Measurements from ENCODE around the gene ZSCAN22. TPM values are rescaled to one million over a fixed set of nuclear protein-coding genes. Genes with fewer than 3 reads are reported as not detected.

The ZSCAN22 gene
- total RNA-seq, 1 donor from 2014 or later, result 2.6 TPM

- Histone ChIP-seq H3K9ac (ENCODE audit: low read depth in 1 of 3, low read length in 3 of 3) (no peak overlapping the region), H3K27ac (ENCODE audit: low read depth, low read length) (no peak overlapping the region), H3K9me3 (ENCODE audit: control insufficient read depth in 3 of 3, low read length in 3 of 3) (no peaks in the 10 kb centered on the region), H3K4me1 (ENCODE audit: control insufficient read depth in 3 of 3, insufficient read depth in 3 of 3, low read length in 3 of 3) (peaks cover 0 to 2% (median under 1%) of the 10 kb centered on the region in 3 donors), H3K27me3 (ENCODE audit: control insufficient read depth in 3 of 3, insufficient read depth in 3 of 3, low read length in 3 of 3) (no peaks in the 10 kb centered on the region), H3K4me3 (ENCODE audit: low read length in 3 of 3) (no peak overlapping the region), H3K36me3 (ENCODE audit: control insufficient read depth in 3 of 3, insufficient read depth in 3 of 3, low read length in 3 of 3) (peaks cover 35 to 60% (median 60%) of the 10 kb centered on the region in 3 donors)
These were observed 15.4 kb upstream of the ZSCAN22 start for GRCh38 chr19:58311345-58311865.

- H3K9me3 ChIP-seq (ENCODE audit: control insufficient read depth in 3 of 3, low read length in 3 of 3), result no peaks in the 10 kb centered on the region
- no peak overlapping the region for H3K9ac ChIP-seq (ENCODE audit: low read depth in 1 of 3, low read length in 3 of 3)
- H3K36me3 ChIP-seq (ENCODE audit: control insufficient read depth in 3 of 3, insufficient read depth in 3 of 3, low read length in 3 of 3), result peaks cover 38 to 49% (median 49%) of the 10 kb centered on the region in 3 donors
- no peaks in the 10 kb centered on the region for H3K27me3 ChIP-seq (ENCODE audit: control insufficient read depth in 3 of 3, insufficient read depth in 3 of 3, low read length in 3 of 3)
- H3K4me1 ChIP-seq (ENCODE audit: control insufficient read depth in 3 of 3, insufficient read depth in 3 of 3, low read length in 3 of 3), result no peaks in the 10 kb centered on the region
- no peak overlapping the region for H3K4me3 ChIP-seq (ENCODE audit: low read length in 3 of 3)
- no peak overlapping the region for H3K27ac ChIP-seq (ENCODE audit: low read depth, low read length)
These were observed 11.2 kb upstream of the ZSCAN22 start for GRCh38 chr19:58315580-58315979.

- peaks cover 32 to 44% (median 37%) of the 10 kb centered on the region in 3 donors for H3K36me3 ChIP-seq (ENCODE audit: control insufficient read depth in 3 of 3, insufficient read depth in 3 of 3, low read length in 3 of 3)
- H3K27ac ChIP-seq (ENCODE audit: low read depth, low read length), result no peak overlapping the region
These were observed 9.2 kb upstream of the ZSCAN22 start for GRCh38 chr19:58317476-58318072.

GRCh38 chr19:58318297-58318696, 8.5 kb upstream of the ZSCAN22 start:
- Histone ChIP-seq H3K27me3 (ENCODE audit: control insufficient read depth in 3 of 3, insufficient read depth in 3 of 3, low read length in 3 of 3) (no peaks in the 10 kb centered on the region), H3K9ac (ENCODE audit: low read depth in 1 of 3, low read length in 3 of 3) (no peak overlapping the region), H3K36me3 (ENCODE audit: control insufficient read depth in 3 of 3, insufficient read depth in 3 of 3, low read length in 3 of 3) (peaks cover 29 to 41% (median 36%) of the 10 kb centered on the region in 3 donors), H3K4me3 (ENCODE audit: low read length in 3 of 3) (no peak overlapping the region), H3K4me1 (ENCODE audit: control insufficient read depth in 3 of 3, insufficient read depth in 3 of 3, low read length in 3 of 3) (no peaks in the 10 kb centered on the region), H3K9me3 (ENCODE audit: control insufficient read depth in 3 of 3, low read length in 3 of 3) (no peaks in the 10 kb centered on the region), H3K27ac (ENCODE audit: low read depth, low read length) (no peak overlapping the region)

More at GRCh38 chr19:58317476-58318072, 9.2 kb upstream of the ZSCAN22 start:
- Histone ChIP-seq H3K9ac (ENCODE audit: low read depth in 1 of 3, low read length in 3 of 3) (no peak overlapping the region), H3K4me1 (ENCODE audit: control insufficient read depth in 3 of 3, insufficient read depth in 3 of 3, low read length in 3 of 3) (no peaks in the 10 kb centered on the region), H3K9me3 (ENCODE audit: control insufficient read depth in 3 of 3, low read length in 3 of 3) (no peaks in the 10 kb centered on the region), H3K27me3 (ENCODE audit: control insufficient read depth in 3 of 3, insufficient read depth in 3 of 3, low read length in 3 of 3) (no peaks in the 10 kb centered on the region), H3K4me3 (ENCODE audit: low read length in 3 of 3) (no peak overlapping the region)

- H3K27ac ChIP-seq (ENCODE audit: low read depth, low read length), result no peak overlapping the region
- H3K4me3 ChIP-seq (ENCODE audit: low read length in 3 of 3), result no peak overlapping the region
- H3K27me3 ChIP-seq (ENCODE audit: control insufficient read depth in 3 of 3, insufficient read depth in 3 of 3, low read length in 3 of 3), result no peaks in the 10 kb centered on the region
- no peaks in the 10 kb centered on the region for H3K4me1 ChIP-seq (ENCODE audit: control insufficient read depth in 3 of 3, insufficient read depth in 3 of 3, low read length in 3 of 3)
- H3K9me3 ChIP-seq (ENCODE audit: control insufficient read depth in 3 of 3, low read length in 3 of 3), result no peaks in the 10 kb centered on the region
- H3K9ac ChIP-seq (ENCODE audit: low read depth in 1 of 3, low read length in 3 of 3), result no peak overlapping the region
- peaks cover 29 to 33% (median 29%) of the 10 kb centered on the region in 3 donors for H3K36me3 ChIP-seq (ENCODE audit: control insufficient read depth in 3 of 3, insufficient read depth in 3 of 3, low read length in 3 of 3)
These were observed 7.6 kb upstream of the ZSCAN22 start for GRCh38 chr19:58319241-58319640.

- Histone ChIP-seq H3K4me1 (ENCODE audit: control insufficient read depth in 3 of 3, insufficient read depth in 3 of 3, low read length in 3 of 3) (peaks cover 29 to 39% (median 30%) of the 10 kb centered on the region in 3 donors), H3K27me3 (ENCODE audit: control insufficient read depth in 3 of 3, insufficient read depth in 3 of 3, low read length in 3 of 3) (no peaks in the 10 kb centered on the region), H3K9ac (ENCODE audit: low read depth in 1 of 3, low read length in 3 of 3) (peak overlapping the region in 2 of 3 donors; percentile 80 to 98), H3K36me3 (ENCODE audit: control insufficient read depth in 3 of 3, insufficient read depth in 3 of 3, low read length in 3 of 3) (peaks cover 6 to 13% (median 9%) of the 10 kb centered on the region in 3 donors), H3K27ac (ENCODE audit: low read depth, low read length) (no peak overlapping the region), H3K4me3 (ENCODE audit: low read length in 3 of 3) (peak overlapping the region; percentile 31 to 100 (median 84)), H3K9me3 (ENCODE audit: control insufficient read depth in 3 of 3, low read length in 3 of 3) (no peaks in the 10 kb centered on the region)
These were observed 1.3 kb upstream of the ZSCAN22 start for GRCh38 chr19:58325311-58326022.

- Histone ChIP-seq H3K36me3 (ENCODE audit: control insufficient read depth in 3 of 3, insufficient read depth in 3 of 3, low read length in 3 of 3) (peaks cover 6 to 13% (median 7%) of the 10 kb centered on the region in 3 donors), H3K9me3 (ENCODE audit: control insufficient read depth in 3 of 3, low read length in 3 of 3) (no peaks in the 10 kb centered on the region), H3K27me3 (ENCODE audit: control insufficient read depth in 3 of 3, insufficient read depth in 3 of 3, low read length in 3 of 3) (no peaks in the 10 kb centered on the region), H3K4me3 (ENCODE audit: low read length in 3 of 3) (peak overlapping the region; percentile 84 to 100 (median 100)), H3K27ac (ENCODE audit: low read depth, low read length) (peak overlapping the region; percentile 89), H3K4me1 (ENCODE audit: control insufficient read depth in 3 of 3, insufficient read depth in 3 of 3, low read length in 3 of 3) (peaks cover 29 to 40% (median 30%) of the 10 kb centered on the region in 3 donors), H3K9ac (ENCODE audit: low read depth in 1 of 3, low read length in 3 of 3) (peak overlapping the region; percentile 80 to 98 (median 95))
These were observed 287 bp upstream of the ZSCAN22 start for GRCh38 chr19:58326501-58326913.

- H3K27me3 ChIP-seq (ENCODE audit: control insufficient read depth in 3 of 3, insufficient read depth in 3 of 3, low read length in 3 of 3), result no peaks in the 10 kb centered on the region
- no peaks in the 10 kb centered on the region for H3K9me3 ChIP-seq (ENCODE audit: control insufficient read depth in 3 of 3, low read length in 3 of 3)
- H3K27ac ChIP-seq (ENCODE audit: low read depth, low read length), result no peak overlapping the region
- H3K4me1 ChIP-seq (ENCODE audit: control insufficient read depth in 3 of 3, insufficient read depth in 3 of 3, low read length in 3 of 3), result peaks cover 29 to 40% (median 30%) of the 10 kb centered on the region in 3 donors
- H3K9ac ChIP-seq (ENCODE audit: low read depth in 1 of 3, low read length in 3 of 3), result peak overlapping the region in 1 of 3 donors; percentile 29
- no peak overlapping the region for H3K4me3 ChIP-seq (ENCODE audit: low read length in 3 of 3)
- H3K36me3 ChIP-seq (ENCODE audit: control insufficient read depth in 3 of 3, insufficient read depth in 3 of 3, low read length in 3 of 3), result peaks cover 0 to 8% (median 3%) of the 10 kb centered on the region in 3 donors
These were observed 2.2 kb downstream of the ZSCAN22 start for GRCh38 chr19:58328999-58329398.

GRCh38 chr19:58330458-58330857, 3.7 kb downstream of the ZSCAN22 start:
- Histone ChIP-seq H3K9me3 (ENCODE audit: control insufficient read depth in 3 of 3, low read length in 3 of 3) (no peaks in the 10 kb centered on the region), H3K27me3 (ENCODE audit: control insufficient read depth in 3 of 3, insufficient read depth in 3 of 3, low read length in 3 of 3) (no peaks in the 10 kb centered on the region), H3K36me3 (ENCODE audit: control insufficient read depth in 3 of 3, insufficient read depth in 3 of 3, low read length in 3 of 3) (peaks cover 8 to 11% (median 11%) of the 10 kb centered on the region in 3 donors), H3K27ac (ENCODE audit: low read depth, low read length) (no peak overlapping the region), H3K4me1 (ENCODE audit: control insufficient read depth in 3 of 3, insufficient read depth in 3 of 3, low read length in 3 of 3) (peaks cover 28 to 38% (median 29%) of the 10 kb centered on the region in 3 donors), H3K4me3 (ENCODE audit: low read length in 3 of 3) (no peak overlapping the region), H3K9ac (ENCODE audit: low read depth in 1 of 3, low read length in 3 of 3) (peak overlapping the region in 1 of 3 donors; percentile 23)

- Histone ChIP-seq H3K4me3 (ENCODE audit: low read length in 3 of 3) (no peak overlapping the region), H3K4me1 (ENCODE audit: control insufficient read depth in 3 of 3, insufficient read depth in 3 of 3, low read length in 3 of 3) (peaks cover 14 to 19% (median 17%) of the 10 kb centered on the region in 3 donors), H3K9me3 (ENCODE audit: control insufficient read depth in 3 of 3, low read length in 3 of 3) (no peaks in the 10 kb centered on the region), H3K27ac (ENCODE audit: low read depth, low read length) (no peak overlapping the region), H3K36me3 (ENCODE audit: control insufficient read depth in 3 of 3, insufficient read depth in 3 of 3, low read length in 3 of 3) (peaks cover 22 to 31% (median 22%) of the 10 kb centered on the region in 3 donors), H3K27me3 (ENCODE audit: control insufficient read depth in 3 of 3, insufficient read depth in 3 of 3, low read length in 3 of 3) (no peaks in the 10 kb centered on the region), H3K9ac (ENCODE audit: low read depth in 1 of 3, low read length in 3 of 3) (no peak overlapping the region)
These were observed 5.9 kb downstream of the ZSCAN22 start for GRCh38 chr19:58332697-58333096.
